Measurements from ENCODE around the gene IQCC.

DNA sequence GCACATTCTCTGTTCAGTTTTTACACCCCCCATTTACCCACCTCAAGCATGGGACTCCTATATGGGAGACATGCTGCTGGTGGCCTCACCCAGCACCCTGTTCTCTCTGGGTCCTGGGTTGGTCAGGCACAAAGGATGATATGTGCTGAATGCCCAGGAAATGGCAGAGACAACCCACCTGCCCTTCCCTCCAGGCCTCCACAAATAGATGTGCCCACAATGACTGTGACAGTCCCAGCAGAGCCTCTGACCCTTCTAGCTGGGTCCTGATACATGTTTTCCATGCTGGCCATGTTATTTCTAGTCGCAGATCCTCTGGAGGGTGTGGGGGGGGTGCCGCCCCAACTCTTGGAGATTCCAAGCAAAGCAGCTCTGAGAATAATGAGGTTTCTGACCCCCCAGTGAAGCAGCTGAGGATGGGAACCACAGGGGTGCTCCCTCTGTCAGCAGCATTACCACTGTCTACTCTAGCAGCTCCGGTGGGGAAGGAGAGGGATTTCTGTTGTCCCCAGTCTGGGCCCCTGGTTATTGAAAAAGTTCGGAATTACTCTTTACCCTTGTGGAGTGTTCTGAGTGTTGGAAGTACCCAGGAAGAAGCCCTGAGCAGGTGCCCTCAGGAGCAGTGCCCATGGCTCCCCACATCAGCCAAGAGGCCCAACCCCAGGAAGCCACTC lies 6.3 kb upstream of the IQCC start:
- TF ChIP-seq CTCF (IDR thresholded peaks at IDR 0.05; ENCODE audit: low read depth, low read length) = no peak
- no peak for TF ChIP-seq EZH2phosphoT487 (IDR thresholded peaks at IDR 0.05; ENCODE audit: low read depth)
